K562 (cell line): ENCODE data around the gene PURA. TPM values are rescaled to one million over a fixed set of nuclear protein-coding genes. Genes with fewer than 3 reads are reported as not detected.

Experiments used
- CREB1 ChIP-seq, 2 experiments: sonication (generic) in 1 of 2; formaldehyde crosslinking in 1 of 2; IDR thresholded peaks; 2 replicates each; pipeline versions ENCODE4 v1.6.1 to v1.8.0; 2012 to 2022; ENCODE audit warnings: inconsistent platforms in 1 of 2, mild to moderate bottlenecking in 1 of 2, missing genetic modification reagents in 1 of 2, moderate library complexity in 1 of 2
- FOXK1 ChIP-seq: sonication (generic); formaldehyde crosslinking; IDR thresholded peaks from 2 replicates; pipeline ENCODE4 v1.8.0; 2022; ENCODE audit warnings: missing genetic modification reagents, mild to moderate bottlenecking, borderline replicate concordance
- HDGF ChIP-seq: fragments of 450-650 bp; IDR thresholded peaks from 2 replicates; pipeline ENCODE4 v1.6.1; 2016
- KDM2B ChIP-seq: fragments of 250-450 bp; sonication (Bioruptor Pico); IDR thresholded peaks from 2 replicates; pipeline ENCODE4 v1.8.0; 2021; ENCODE audit warnings: mild to moderate bottlenecking, moderate library complexity
- KDM5B ChIP-seq: fragments of 200-600 bp; sonication (generic); IDR thresholded peaks from 2 replicates; pipeline ENCODE4 v1.6.1; 2012; ENCODE audit warnings: low read depth, mild to moderate bottlenecking, moderate library complexity, low read length, control low read depth, inconsistent platforms; ENCODE audit not compliant: insufficient replicate concordance
- LARP7 ChIP-seq: fragments of 450-650 bp; IDR thresholded peaks from 2 replicates; pipeline ENCODE4 v1.6.1; 2016
- MCM7 ChIP-seq, 2 experiments: fragments of 450-650 bp; IDR thresholded peaks; 2 replicates each; pipeline ENCODE4 v1.6.1; 2016 to 2018
- NFXL1 ChIP-seq: fragments of 450-650 bp; formaldehyde crosslinking; IDR thresholded peaks from 2 replicates; pipeline ENCODE4 v1.4.0; 2021; ENCODE audit warnings: mild to moderate bottlenecking
- PTBP1 ChIP-seq: fragments of 200-400 bp; formaldehyde crosslinking; IDR thresholded peaks from 2 replicates; pipeline ENCODE4 v1.6.1; 2017; ENCODE audit warnings: low read depth, low read length
- ZC3H4 ChIP-seq: sonication (generic); formaldehyde crosslinking; IDR thresholded peaks from 2 replicates; pipeline ENCODE4 v1.9.0; 2021; ENCODE audit warnings: missing genetic modification reagents, borderline replicate concordance
- ZFX ChIP-seq: sonication (generic); formaldehyde crosslinking; IDR thresholded peaks from 2 replicates; pipeline ENCODE4 v1.8.0; 2022; ENCODE audit warnings: mild to moderate bottlenecking, missing genetic modification reagents, moderate library complexity
- ZNF133 ChIP-seq: fragments of 250-450 bp; sonication (Bioruptor Pico); IDR thresholded peaks from 2 replicates; pipeline ENCODE4 v1.4.0; 2020; ENCODE audit warnings: mild to moderate bottlenecking
- ZNF140 ChIP-seq: fragments of 250-450 bp; sonication (Bioruptor Pico); IDR thresholded peaks from 2 replicates; pipeline ENCODE4 v1.8.0; 2021; ENCODE audit warnings: moderate library complexity, mild to moderate bottlenecking, inconsistent platforms
- polyA plus RNA-seq, 8 experiments: library from polyadenylated mRNA; depleted of rRNA in 4 of 8; stranded (reverse) in 5 of 8; unstranded in 3 of 8; fragments of >200 nt; fragmentation: Nextera tagmentation in 2 of 8; fragmentation: Illumina TruSeq in 1 of 8; extraction: Ambion mirVana in 2 of 8; extraction: Trizol in 1 of 8; gene quantifications; 2 replicates each; pipeline versions ENCODE4 v1.2.1 to v1.2.3, GENCODE V29; 2011 to 2014; ENCODE audit warnings: inconsistent platforms in 1 of 8, missing spikeins in 1 of 8
- total RNA-seq, 7 experiments: library from RNA; depleted of rRNA in 6 of 7; stranded (reverse); fragments of >200 nt in 6 of 7; fragmentation: Illumina TruSeq in 2 of 7; extraction: Trizol in 2 of 7; gene quantifications; 2 replicates each; pipeline versions ENCODE4 v1.2.1 to v1.2.3, GENCODE V29; 2011 to 2021; ENCODE audit warnings: low replicate concordance in 1 of 7
- TF ChIP-seq, protein P1 (sequence below): fragments of 250-450 bp; sonication (Bioruptor Pico); IDR thresholded peaks from 2 replicates; pipeline ENCODE4 v1.8.0; 2022; ENCODE audit warnings: inconsistent platforms
- TF ChIP-seq, protein P2 (sequence below): fragments of 450-650 bp; conservative IDR thresholded peaks from 2 replicates; pipeline ENCODE4 v1.6.1; 2016; ENCODE audit warnings: missing genetic modification characterization, low read depth, mild to moderate bottlenecking, missing compliant biosample characterization, moderate library complexity
- TF ChIP-seq, protein P3 (sequence below): fragments of 450-650 bp; conservative IDR thresholded peaks from 2 replicates; pipeline ENCODE4 v1.6.1; 2016; ENCODE audit warnings: missing genetic modification characterization, low read depth, mild to moderate bottlenecking, control low read depth, missing compliant biosample characterization
- TF ChIP-seq, protein P4 (sequence below): sonication (generic); formaldehyde crosslinking; IDR thresholded peaks from 2 replicates; pipeline ENCODE4 v1.8.1; 2023; ENCODE audit warnings: mild to moderate bottlenecking, missing genetic modification reagents, moderate library complexity
- TF ChIP-seq, protein P5 (sequence below), 2 experiments: fragments of 200-800 bp in 1 of 2; sonication (Bioruptor generic) in 1 of 2; sonication (generic) in 1 of 2; formaldehyde crosslinking in 1 of 2; IDR thresholded peaks in 1 of 2; conservative IDR thresholded peaks in 1 of 2; 2 replicates each; pipeline versions ENCODE4 v1.5.0 to v1.6.1; 2016 to 2020; ENCODE audit warnings: missing compliant biosample characterization in 1 of 2, missing genetic modification characterization in 1 of 2, missing genetic modification reagents in 1 of 2

The PURA gene
- total and polyA plus RNA-seq, 9 of the 15 experiments (the other 6 are each of a cell fraction or from before 2014, with no cell fraction given), result 3.2 to 11.1 (median 5.4) TPM

DNA sequence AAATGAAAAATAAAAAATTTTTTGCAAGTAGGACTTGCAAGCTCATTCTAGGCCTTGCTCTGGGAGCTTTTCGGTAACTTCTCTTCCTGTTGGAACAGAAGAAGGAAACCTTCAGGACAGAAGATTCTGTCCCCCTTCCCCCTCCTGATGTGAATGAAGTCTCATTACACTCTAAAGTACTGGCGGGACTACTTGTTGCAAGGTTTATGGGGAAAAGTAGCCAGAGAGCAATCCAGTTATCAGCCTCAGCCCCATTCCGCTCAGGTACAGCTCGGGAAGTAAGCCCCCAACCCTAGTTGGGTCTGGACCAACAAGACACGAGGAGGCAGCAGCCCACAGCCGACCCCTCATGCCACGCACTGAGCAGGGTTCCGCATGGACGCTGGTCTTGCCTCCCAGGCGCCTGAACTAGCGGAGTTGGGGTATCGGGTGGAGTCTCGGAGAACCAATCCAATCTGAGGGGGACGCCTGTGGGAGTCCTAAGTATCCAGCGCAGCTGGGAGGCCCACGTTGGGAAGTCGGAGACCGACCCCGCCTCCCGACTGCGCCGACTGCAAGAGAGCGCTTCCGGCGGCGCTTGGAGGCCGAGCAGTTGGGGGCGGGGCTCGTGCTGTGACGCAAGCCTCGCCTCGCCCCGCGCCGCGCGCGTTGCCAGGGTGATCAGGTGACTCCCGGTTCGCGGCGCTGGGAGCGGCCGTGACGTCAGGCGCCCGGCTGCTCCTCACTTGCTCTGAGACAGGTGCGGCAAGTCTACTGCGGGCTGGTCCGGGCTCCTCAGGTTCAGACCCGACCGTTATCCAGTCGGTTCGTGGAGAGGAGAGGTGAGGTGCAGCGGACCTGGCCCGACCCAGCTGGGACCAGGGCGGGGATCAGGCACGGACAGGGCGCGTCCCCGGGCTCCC lies 60.8 kb downstream of the PURA start, which contains the start of gene CYSTM1 (continued):
- TF ChIP-seq, protein P1, sequence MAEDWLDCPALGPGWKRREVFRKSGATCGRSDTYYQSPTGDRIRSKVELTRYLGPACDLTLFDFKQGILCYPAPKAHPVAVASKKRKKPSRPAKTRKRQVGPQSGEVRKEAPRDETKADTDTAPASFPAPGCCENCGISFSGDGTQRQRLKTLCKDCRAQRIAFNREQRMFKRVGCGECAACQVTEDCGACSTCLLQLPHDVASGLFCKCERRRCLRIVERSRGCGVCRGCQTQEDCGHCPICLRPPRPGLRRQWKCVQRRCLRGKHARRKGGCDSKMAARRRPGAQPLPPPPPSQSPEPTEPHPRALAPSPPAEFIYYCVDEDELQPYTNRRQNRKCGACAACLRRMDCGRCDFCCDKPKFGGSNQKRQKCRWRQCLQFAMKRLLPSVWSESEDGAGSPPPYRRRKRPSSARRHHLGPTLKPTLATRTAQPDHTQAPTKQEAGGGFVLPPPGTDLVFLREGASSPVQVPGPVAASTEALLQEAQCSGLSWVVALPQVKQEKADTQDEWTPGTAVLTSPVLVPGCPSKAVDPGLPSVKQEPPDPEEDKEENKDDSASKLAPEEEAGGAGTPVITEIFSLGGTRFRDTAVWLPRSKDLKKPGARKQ (CRISPR knock-in tag), result no peak
- TF ChIP-seq LARP7 (0 out of 2 replicates have a peak, but pooled peaks have one; percentile 35), PTBP1 (no peak), ZFX (peak; percentile 73), CREB1 (IDR thresholded peaks at IDR 0.05) (peak; percentile 95), CREB1 (CRISPR knock-in tag; IDR thresholded peaks at IDR 0.05) (peak; percentile 93), FOXK1 (CRISPR knock-in tag) (no peak), ZNF140 (CRISPR knock-in tag) (no peak), ZC3H4 (CRISPR knock-in tag) (no peak), ZNF133 (no peak), MCM7 (IDR thresholded peaks at IDR 0.05) (no peak), HDGF (no peak), NFXL1 (CRISPR knock-in tag) (no peak), KDM5B (peak; percentile 73), KDM2B (no peak)
- TF ChIP-seq, protein P2, sequence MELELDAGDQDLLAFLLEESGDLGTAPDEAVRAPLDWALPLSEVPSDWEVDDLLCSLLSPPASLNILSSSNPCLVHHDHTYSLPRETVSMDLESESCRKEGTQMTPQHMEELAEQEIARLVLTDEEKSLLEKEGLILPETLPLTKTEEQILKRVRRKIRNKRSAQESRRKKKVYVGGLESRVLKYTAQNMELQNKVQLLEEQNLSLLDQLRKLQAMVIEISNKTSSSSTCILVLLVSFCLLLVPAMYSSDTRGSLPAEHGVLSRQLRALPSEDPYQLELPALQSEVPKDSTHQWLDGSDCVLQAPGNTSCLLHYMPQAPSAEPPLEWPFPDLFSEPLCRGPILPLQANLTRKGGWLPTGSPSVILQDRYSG (tag), result no peak
- TF ChIP-seq, protein P3, sequence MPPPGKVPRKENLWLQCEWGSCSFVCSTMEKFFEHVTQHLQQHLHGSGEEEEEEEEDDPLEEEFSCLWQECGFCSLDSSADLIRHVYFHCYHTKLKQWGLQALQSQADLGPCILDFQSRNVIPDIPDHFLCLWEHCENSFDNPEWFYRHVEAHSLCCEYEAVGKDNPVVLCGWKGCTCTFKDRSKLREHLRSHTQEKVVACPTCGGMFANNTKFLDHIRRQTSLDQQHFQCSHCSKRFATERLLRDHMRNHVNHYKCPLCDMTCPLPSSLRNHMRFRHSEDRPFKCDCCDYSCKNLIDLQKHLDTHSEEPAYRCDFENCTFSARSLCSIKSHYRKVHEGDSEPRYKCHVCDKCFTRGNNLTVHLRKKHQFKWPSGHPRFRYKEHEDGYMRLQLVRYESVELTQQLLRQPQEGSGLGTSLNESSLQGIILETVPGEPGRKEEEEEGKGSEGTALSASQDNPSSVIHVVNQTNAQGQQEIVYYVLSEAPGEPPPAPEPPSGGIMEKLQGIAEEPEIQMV (tag), result peak; percentile 79; the same call in 1 of the 2 replicates
- TF ChIP-seq, protein P4, sequence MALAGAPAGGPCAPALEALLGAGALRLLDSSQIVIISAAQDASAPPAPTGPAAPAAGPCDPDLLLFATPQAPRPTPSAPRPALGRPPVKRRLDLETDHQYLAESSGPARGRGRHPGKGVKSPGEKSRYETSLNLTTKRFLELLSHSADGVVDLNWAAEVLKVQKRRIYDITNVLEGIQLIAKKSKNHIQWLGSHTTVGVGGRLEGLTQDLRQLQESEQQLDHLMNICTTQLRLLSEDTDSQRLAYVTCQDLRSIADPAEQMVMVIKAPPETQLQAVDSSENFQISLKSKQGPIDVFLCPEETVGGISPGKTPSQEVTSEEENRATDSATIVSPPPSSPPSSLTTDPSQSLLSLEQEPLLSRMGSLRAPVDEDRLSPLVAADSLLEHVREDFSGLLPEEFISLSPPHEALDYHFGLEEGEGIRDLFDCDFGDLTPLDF (CRISPR knock-in tag), result 0 out of 2 replicates have a peak, but pooled peaks have one; percentile 56
- TF ChIP-seq, protein P5, sequence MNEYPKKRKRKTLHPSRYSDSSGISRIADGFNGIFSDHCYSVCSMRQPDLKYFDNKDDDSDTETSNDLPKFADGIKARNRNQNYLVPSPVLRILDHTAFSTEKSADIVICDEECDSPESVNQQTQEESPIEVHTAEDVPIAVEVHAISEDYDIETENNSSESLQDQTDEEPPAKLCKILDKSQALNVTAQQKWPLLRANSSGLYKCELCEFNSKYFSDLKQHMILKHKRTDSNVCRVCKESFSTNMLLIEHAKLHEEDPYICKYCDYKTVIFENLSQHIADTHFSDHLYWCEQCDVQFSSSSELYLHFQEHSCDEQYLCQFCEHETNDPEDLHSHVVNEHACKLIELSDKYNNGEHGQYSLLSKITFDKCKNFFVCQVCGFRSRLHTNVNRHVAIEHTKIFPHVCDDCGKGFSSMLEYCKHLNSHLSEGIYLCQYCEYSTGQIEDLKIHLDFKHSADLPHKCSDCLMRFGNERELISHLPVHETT (CRISPR knock-in tag; conservative IDR thresholded peaks at IDR 0.05 in 1 of 2, IDR thresholded peaks at IDR 0.05 in 1 of 2), result peak in 1 of 2 experiments; percentile 36; a peak in 1 of 4 replicates
